Ovary (tissue), 9 donors: ENCODE results near the gene PDXK. TPM values are rescaled to one million over a fixed set of nuclear protein-coding genes. Genes with fewer than 3 reads are reported as not detected.

Experiments used
- DNase-seq, 5 donors: peaks; one replicate each; pipeline ENCODE4 v3.0.0-alpha.2; 2019 to 2020
- H3K27ac ChIP-seq, 2 donors: fragments of 200-600 bp; one replicate each; pipeline versions ENCODE4 v1.5.1 to v1.8.0; 2019 to 2022
- H3K27me3 ChIP-seq: fragments of 200-600 bp; one replicate; pipeline ENCODE4 v1.8.0; 2022
- H3K36me3 ChIP-seq: fragments of 200-600 bp; sonication (generic); one replicate; pipeline ENCODE4 v1.5.1; 2019
- H3K4me1 ChIP-seq: one replicate; pipeline ENCODE4 v1.8.1; 2013; ENCODE audit warnings: mild to moderate bottlenecking, moderate library complexity; ENCODE audit not compliant: insufficient read depth
- H3K4me3 ChIP-seq: fragments of 200-600 bp; sonication (generic); one replicate; pipeline ENCODE4 v1.5.1; 2017
- H3K9me3 ChIP-seq, 2 donors: fragments of 200-600 bp in 1 of 2; sonication (generic) in 1 of 2; one replicate each; pipeline versions ENCODE4 v1.5.1 to v1.8.1; 2013 to 2019; ENCODE audit warnings: mild to moderate bottlenecking in 1 of 2, moderate library complexity in 1 of 2
- EP300 ChIP-seq: sonication (generic); formaldehyde crosslinking; IDR thresholded peaks from one replicate; pipeline ENCODE4 v1.6.1; 2017; ENCODE audit warnings: antibody characterized with exemption
- POLR2A ChIP-seq: fragments of 450-650 bp; IDR thresholded peaks from one replicate; pipeline ENCODE4 v1.6.1; 2017; ENCODE audit warnings: antibody characterized with exemption, mild to moderate bottlenecking, moderate library complexity
- WGBS, 3 donors: extraction: QIAGEN DNeasy Blood & Tissue Kit in 1 of 3; methylation state at CpG; one replicate each; pipeline versions ENCODE4 v1.1.5 to v1.1.7; 2013 to 2017; 5-methylcytosine and 5-hydroxymethylcytosine counted together
- intact Hi-C, 4 donors: fragments of 100-400 bp; cut with DNase I; formaldehyde crosslinking; loops; one replicate each; pipeline versions ENCODE4 v1.11.0 to v1.15.1; 2022 to 2023
- polyA plus RNA-seq, 2 donors: library from polyadenylated mRNA; stranded (reverse); fragments of 200-250 nt in 1 of 2; fragments of 350-450 nt in 1 of 2; fragmentation: Illumina TruSeq in 1 of 2; extraction: RNeasy Lipid Tissue Mini Kit (QIAGEN cat#74804) in 1 of 2; gene quantifications; one replicate each; pipeline ENCODE4 v1.2.3, GENCODE V29; 2013 to 2014
- total RNA-seq, 7 donors: library from RNA; depleted of rRNA in 2 of 7; stranded (reverse); fragments of >200 nt in 2 of 7; fragmentation: NEBNext Ultra II Directional in 3 of 7; extraction: Animal tissue kit (Norgen Biotek cat#: 25700) in 3 of 7; gene quantifications; one replicate each; pipeline versions ENCODE4 v1.1.0 to v1.2.4, GENCODE V29; 2016 to 2023
- TF ChIP-seq, protein P1 (sequence below), 3 donors: fragments of 450-650 bp in 2 of 3; fragments of 200-600 bp in 1 of 3; IDR thresholded peaks; one replicate each; pipeline versions ENCODE4 v1.5.1 to v1.8.0; 2016 to 2022; ENCODE audit warnings: antibody characterized with exemption in 3 of 3, mild to moderate bottlenecking in 1 of 3
- donor health status: DM: no; HTN: no; CAD: no; lungs with moderate emphysema.
- donor health status: DM: no; HTN: no; CAD: no.
- donor health status: Bipolar disorder and iron deficiency.
- donor health status: DM: yes; HTN: yes; CAD: no.
- donor health status: DM: no; HTN: no; CAD: no.
- donor health status: DM: yes; HTN: yes; CAD: no.

The PDXK gene
- total and polyA plus RNA-seq, 9 donors: 19.9 to 125 (median 88.6) TPM

- intact Hi-C loops: loop anchor here in 1 of 4 donors (10.0 kb wide), 1 partner anchor 52 kb away; the partner anchor contains the start of gene RRP1
- Histone ChIP-seq H3K27ac (no peak overlapping the region), H3K9me3 (no peaks in the 10 kb centered on the region), H3K4me3 (no peak overlapping the region), H3K36me3 (no peaks in the 10 kb centered on the region), H3K27me3 (no peaks in the 10 kb centered on the region), H3K4me1 (peaks cover 5% of the 10 kb centered on the region)
- no peak for DNase-seq
- no peak for TF ChIP-seq POLR2A
- TF ChIP-seq, protein P1, sequence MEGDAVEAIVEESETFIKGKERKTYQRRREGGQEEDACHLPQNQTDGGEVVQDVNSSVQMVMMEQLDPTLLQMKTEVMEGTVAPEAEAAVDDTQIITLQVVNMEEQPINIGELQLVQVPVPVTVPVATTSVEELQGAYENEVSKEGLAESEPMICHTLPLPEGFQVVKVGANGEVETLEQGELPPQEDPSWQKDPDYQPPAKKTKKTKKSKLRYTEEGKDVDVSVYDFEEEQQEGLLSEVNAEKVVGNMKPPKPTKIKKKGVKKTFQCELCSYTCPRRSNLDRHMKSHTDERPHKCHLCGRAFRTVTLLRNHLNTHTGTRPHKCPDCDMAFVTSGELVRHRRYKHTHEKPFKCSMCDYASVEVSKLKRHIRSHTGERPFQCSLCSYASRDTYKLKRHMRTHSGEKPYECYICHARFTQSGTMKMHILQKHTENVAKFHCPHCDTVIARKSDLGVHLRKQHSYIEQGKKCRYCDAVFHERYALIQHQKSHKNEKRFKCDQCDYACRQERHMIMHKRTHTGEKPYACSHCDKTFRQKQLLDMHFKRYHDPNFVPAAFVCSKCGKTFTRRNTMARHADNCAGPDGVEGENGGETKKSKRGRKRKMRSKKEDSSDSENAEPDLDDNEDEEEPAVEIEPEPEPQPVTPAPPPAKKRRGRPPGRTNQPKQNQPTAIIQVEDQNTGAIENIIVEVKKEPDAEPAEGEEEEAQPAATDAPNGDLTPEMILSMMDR (IDR thresholded peaks at IDR 0.05): no peak
- no peak for TF ChIP-seq EP300
- 35 to 60% (median 59%) methylated on average over 10 of the region's 10 CpGs for WGBS, 3 donors
These were observed 14.1 kb downstream of the PDXK start for GRCh38 chr21:43733060-43733459.

GRCh38 chr21:43733529-43734071 is 14.7 kb downstream of the PDXK start:
- Histone ChIP-seq H3K4me1 (peaks cover 5% of the 10 kb centered on the region), H3K4me3 (no peak overlapping the region), H3K9me3 (no peaks in the 10 kb centered on the region), H3K27me3 (no peaks in the 10 kb centered on the region), H3K27ac (peak overlapping the region in 1 of 2 donors; percentile 20), H3K36me3 (no peaks in the 10 kb centered on the region)
- intact Hi-C loops: loop anchor here in 1 of 4 donors (10.0 kb wide), 1 partner anchor 51 kb away; the partner anchor contains the start of gene RRP1
- 61 to 67% (median 63%) methylated on average over 15 of the region's 15 CpGs for WGBS, 3 donors
- DNase-seq: peak in 1 of 5 donors; percentile 24
- TF ChIP-seq, protein P1 (IDR thresholded peaks at IDR 0.05): no peak
- TF ChIP-seq EP300: no peak
- no peak for TF ChIP-seq POLR2A

GRCh38 chr21:43734131-43734927 is 15.4 kb downstream of the PDXK start:
- TF ChIP-seq, protein P1 (IDR thresholded peaks at IDR 0.05): no peak
- Histone ChIP-seq H3K27ac (no peak overlapping the region), H3K27me3 (no peaks in the 10 kb centered on the region), H3K36me3 (no peaks in the 10 kb centered on the region), H3K4me1 (peaks cover 2% of the 10 kb centered on the region), H3K4me3 (no peak overlapping the region), H3K9me3 (no peaks in the 10 kb centered on the region)
- DNase-seq: peak in 1 of 5 donors; percentile 17
- 62 to 71% (median 65%) methylated on average over 25 of the region's 25 CpGs for WGBS, 3 donors
- intact Hi-C loops: loop anchor here in 1 of 4 donors (10.0 kb wide), 1 partner anchor 50 kb away; the partner anchor contains the start of gene RRP1

GRCh38 chr21:43734928-43735229 is 15.9 kb downstream of the PDXK start:
- 15 to 43% (median 36%) methylated on average over 9 of the region's 9 CpGs for WGBS, 3 donors
- DNase-seq: peak in 3 of 5 donors; percentile 22 to 64 (median 40)

More at GRCh38 chr21:43734928-43735229, 15.9 kb downstream of the PDXK start:
- Histone ChIP-seq H3K36me3 (no peaks in the 10 kb centered on the region), H3K4me3 (no peak overlapping the region), H3K9me3 (no peaks in the 10 kb centered on the region), H3K4me1 (no peaks in the 10 kb centered on the region), H3K27ac (no peak overlapping the region), H3K27me3 (no peaks in the 10 kb centered on the region)
- no peak for TF ChIP-seq POLR2A
- TF ChIP-seq EP300: no peak
- TF ChIP-seq, protein P1 (IDR thresholded peaks at IDR 0.05): no peak
- intact Hi-C loops: loop anchor here in 1 of 4 donors (10.0 kb wide), 1 partner anchor 50 kb away; the partner anchor contains the start of gene RRP1
